VCaP (cell line): ENCODE measurements around the gene ERI3.

Experiments
- H3K27ac ChIP-seq: fragments of 450-650 bp; 2 replicates; pipeline ENCODE4 v1.5.1; 2017
- TF ChIP-seq, protein P1 (sequence below): fragments of 450-650 bp; conservative IDR thresholded peaks from 2 replicates; pipeline ENCODE4 v1.5.1; 2017; ENCODE audit warnings: mild to moderate bottlenecking, moderate library complexity

The ERI3 gene

DNA sequence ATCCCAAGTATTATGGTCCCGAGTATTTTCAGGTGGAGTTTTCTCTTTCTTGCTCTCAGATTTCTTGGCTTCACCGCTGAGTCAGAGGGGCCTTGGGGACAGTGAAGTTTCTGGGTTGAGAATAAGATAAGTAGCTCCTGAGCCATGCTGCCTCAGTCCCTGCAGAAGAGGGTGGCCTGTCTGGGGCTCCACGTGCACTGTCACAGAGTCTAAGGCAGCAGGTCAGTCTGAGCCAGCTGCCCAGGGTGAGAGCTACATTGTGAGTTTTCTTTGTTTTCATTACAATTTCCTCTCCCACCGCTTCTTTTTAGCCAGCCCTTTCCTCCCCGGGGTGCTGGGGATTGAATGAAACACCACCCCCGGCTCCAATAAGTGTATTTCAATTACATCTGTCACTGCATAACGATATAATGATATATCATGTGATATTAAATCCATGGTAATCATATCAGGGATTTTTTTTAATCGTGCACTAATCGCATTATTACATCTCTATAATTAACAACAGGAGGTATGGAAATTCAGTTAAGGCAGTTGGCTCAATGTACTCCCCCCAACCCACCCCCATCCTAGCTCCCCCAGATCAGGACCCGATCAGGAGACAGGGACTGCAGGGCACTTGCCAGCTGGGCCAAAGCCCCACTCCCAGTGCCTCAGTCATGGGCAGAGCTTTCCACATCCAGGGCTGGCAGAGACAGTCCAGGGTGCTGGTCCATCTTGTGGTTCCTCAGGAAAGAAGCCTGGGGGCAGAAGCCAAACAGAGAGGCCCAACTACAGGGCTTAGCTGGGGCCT is 98.1 kb downstream of the ERI3 start:
- TF ChIP-seq, protein P1, sequence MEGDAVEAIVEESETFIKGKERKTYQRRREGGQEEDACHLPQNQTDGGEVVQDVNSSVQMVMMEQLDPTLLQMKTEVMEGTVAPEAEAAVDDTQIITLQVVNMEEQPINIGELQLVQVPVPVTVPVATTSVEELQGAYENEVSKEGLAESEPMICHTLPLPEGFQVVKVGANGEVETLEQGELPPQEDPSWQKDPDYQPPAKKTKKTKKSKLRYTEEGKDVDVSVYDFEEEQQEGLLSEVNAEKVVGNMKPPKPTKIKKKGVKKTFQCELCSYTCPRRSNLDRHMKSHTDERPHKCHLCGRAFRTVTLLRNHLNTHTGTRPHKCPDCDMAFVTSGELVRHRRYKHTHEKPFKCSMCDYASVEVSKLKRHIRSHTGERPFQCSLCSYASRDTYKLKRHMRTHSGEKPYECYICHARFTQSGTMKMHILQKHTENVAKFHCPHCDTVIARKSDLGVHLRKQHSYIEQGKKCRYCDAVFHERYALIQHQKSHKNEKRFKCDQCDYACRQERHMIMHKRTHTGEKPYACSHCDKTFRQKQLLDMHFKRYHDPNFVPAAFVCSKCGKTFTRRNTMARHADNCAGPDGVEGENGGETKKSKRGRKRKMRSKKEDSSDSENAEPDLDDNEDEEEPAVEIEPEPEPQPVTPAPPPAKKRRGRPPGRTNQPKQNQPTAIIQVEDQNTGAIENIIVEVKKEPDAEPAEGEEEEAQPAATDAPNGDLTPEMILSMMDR, result no peak
- H3K27ac ChIP-seq, result no peak overlapping the region

DNA sequence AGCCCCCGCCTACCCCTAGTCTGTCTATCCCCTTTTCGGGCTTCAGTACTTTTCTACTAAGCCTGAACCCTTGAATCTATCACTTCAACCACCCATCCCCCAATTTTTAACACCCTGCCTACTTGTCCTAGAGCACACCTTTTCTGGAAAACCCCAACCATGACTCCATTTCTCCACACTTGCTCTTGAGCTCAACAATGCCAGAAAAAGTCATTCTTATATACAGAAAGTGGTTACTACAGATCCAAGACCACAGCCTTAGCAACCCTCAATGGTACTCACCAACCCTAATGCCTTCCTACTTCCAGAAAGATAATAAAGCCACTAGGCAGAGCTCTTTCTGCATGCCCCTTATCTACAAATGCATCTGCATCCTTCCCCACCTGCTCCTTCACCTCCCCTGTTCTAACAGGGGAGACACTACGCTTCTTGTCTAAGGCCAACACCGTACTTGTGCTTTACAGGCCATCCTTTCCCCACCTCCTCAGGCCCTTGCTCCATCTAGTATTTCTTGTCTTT is 100.6 kb downstream of the ERI3 start:
- no peak overlapping the region for H3K27ac ChIP-seq
- TF ChIP-seq, protein P1, result no peak

DNA sequence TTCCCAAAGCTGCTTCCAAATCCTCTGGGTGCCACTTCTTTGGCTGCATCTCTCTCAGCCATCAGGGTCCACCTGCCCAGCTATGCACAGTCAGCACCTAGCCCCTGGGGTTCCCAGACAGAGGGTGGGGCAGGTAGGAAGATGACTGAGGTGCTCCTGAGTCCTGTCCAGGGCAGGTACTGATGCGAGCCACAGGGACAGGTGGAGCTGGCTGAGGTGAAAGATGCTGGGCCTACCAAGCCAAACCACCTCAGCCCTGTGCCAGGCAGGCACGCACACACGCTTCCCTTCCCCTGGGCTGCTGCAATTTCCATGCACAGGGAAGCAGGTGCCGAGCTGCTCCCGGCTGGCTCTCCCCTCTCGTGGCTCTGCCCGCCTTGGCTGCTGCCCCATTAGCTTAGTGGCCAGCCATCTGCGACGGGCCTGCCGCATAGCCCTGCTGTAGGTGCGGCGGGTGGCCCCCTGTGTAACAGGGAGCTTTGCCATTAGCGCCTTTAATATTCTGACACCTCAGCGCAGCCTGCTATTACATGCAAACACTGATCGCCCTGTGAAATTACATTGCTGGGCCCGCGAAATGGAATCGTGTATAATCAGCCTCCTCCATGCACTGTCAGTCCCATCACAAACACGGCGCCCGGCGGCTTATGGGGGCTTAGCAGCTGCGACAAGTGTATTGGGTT is 102.9 kb downstream of the ERI3 start:
- TF ChIP-seq, protein P1, result no peak
- H3K27ac ChIP-seq, result no peak overlapping the region

DNA sequence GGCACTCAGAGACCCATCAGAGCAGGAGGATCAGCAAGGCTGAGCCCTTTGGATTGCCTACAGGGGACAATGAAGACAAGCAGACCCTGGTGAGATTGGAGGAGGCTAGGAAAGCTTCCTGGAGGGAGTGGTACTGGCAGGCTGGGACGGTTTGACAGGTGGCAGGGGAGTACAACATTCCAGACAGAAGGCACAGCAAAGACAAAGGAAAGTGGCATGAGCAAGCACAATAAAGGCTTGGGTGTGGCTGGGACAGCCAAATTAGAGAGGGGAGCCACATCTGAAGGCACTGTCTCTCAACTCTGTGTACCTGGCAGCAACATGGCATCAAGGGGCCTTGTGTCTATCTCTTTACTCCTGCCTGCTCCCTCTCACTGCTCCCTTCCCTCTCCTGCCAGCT is 103.6 kb downstream of the ERI3 start:
- H3K27ac ChIP-seq, result no peak overlapping the region
- TF ChIP-seq, protein P1, result no peak

DNA sequence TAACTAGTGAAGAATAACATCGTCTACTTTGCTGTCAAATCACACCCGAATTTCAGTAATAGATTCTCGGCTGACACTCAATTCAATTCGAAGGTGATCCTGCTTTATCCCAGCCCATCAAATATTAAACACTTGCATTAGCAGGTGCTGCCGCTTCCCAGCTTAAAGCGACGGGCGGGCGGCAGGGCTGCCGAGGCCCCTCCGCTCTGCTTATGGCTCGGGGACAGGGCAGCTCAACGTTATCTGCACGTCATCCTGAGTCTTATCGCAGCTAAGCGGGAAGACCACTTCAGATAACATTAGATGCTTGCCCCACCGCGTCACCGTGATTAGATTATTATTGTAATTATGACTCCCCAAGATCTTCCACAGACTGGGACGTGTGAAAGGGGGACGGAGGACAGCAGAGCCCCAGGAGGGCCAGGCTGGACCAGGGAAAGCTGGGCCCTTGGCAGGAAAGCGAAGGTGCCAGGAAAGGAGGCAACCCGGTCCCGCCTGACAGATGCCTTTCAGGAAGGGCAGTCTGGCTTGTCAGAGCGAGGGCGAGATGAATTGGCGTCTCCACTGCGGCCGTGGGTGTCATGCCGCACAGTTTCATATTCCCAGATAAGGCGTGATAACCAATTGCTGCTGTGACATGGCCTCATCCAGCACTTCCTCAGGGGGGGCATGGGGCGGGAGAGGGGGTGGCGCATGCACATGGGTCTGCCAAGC is 104.8 kb downstream of the ERI3 start:
- TF ChIP-seq, protein P1, result no peak

DNA sequence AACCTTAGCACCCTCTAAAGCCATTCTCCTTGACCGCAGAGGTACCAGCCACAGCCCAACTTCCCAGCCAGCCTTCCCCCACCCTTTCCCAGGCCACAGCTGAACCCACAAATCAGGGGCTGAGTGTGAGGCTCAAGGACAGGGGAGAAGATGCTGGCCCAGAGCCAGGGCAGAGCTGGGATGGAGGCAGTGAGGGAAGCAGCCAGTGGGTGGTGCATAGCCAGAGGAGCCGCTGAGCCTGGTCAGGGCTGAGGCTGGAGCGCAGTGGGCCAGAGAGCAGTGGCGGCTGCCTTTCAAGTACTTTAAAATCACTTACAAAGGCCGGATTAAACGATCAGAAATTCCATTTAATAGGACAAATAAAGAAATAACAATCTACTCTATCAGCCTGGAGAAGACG is 105.5 kb downstream of the ERI3 start:
- TF ChIP-seq, protein P1, result no peak
- H3K27ac ChIP-seq, result no peak overlapping the region

More for the DNA sequence above, 104.8 kb downstream of the ERI3 start:
- H3K27ac ChIP-seq, result no peak overlapping the region

DNA sequence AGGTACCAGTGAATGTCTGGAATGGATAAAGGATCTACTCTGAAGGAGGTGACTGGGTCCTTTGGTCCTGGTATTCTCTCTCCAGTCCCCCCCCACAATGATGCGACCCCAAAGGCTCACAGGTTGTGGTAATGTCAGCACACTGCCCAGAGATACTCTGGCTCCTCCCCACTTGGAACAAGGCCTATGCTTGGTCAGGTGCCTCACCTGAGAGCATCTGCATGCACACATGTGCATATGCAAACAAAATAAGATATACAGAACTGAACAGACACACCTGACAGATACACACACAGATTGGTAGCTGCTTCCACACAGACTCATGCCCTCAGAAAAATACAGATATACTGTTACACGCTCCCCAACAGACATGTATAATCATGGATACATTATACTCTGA is 108.3 kb downstream of the ERI3 start:
- TF ChIP-seq, protein P1, result no peak
- no peak overlapping the region for H3K27ac ChIP-seq
